Activated CD8-positive, alpha-beta memory T cell treated with anti-CD3 and anti-CD28 coated beads, Interleukin-2, amount 50 U/mL, for 1 hour (primary cell): ENCODE measurements around the gene HHIPL1.

Experiments
- DNase-seq: peaks from one replicate; pipeline ENCODE4 v3.0.0-alpha.2; 2020; ENCODE audit errors: extremely low read depth

The HHIPL1 gene

DNA sequence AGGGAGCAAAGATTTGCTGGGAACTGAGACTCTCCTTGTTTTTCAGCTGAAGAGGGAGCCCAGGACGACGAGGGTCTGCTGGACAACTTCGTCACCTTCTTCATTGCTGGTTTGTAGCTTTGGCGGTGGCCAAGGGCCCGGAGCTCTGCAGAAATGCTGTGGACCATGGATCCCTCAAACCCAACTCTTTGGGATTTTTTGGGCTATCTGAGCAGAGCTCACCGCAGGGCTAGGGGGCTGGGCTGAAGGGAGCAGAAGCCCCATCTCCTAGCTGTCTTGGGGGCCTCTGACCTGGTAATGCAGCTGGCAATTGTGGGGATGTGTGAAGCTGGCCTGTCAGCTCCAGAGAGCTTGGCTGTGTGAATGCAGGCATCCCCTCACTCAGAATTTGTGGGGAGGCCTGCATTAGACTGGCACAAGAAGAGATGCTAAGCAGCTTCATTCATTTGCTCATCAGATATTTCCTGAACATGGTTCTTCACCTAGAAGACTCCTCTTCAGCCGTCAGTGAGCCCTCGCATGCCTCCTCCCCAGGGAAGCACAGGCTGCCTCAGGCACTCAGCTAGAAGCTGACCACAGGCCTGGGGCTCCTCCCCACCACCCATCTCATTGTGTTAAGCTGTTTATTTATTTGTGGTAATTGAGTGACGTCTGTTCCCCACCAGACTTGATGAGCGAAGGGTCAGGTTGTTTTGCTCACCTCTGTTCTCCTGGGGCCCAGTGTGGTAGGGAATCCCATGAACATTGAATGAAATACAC is 71.3 kb downstream of the HHIPL1 start:
- no peak for DNase-seq

- no peak for DNase-seq
Observed at GRCh38 chr14:99716850-99717681, 72.1 kb downstream of the HHIPL1 start.

DNA sequence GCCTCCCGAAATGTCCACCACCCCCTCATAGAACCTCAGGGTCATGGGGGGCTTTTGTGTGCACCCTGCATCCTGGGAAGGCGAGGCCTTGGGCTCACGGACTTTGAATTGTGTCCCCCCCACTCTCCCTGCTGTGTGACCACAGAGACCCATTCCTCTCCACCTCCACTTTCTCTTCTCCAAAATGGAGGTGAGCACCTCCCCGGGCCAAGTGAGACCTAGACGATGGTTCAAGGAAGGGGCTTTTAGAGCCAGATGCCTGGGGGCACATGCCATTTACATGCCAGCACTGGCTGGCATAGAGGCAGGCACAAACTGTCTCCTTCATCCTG is 72.7 kb downstream of the HHIPL1 start:
- DNase-seq: no peak

GRCh38 chr14:99718031-99718810 is 73.3 kb downstream of the HHIPL1 start:
- DNase-seq: no peak

- DNase-seq: no peak
Observed at GRCh38 chr14:99718811-99719192, 73.9 kb downstream of the HHIPL1 start.

- no peak for DNase-seq
Observed at GRCh38 chr14:99720941-99721791, 76.2 kb downstream of the HHIPL1 start.

- DNase-seq: no peak
Observed at GRCh38 chr14:99721792-99722516, 77.0 kb downstream of the HHIPL1 start.

GRCh38 chr14:99722741-99723140 is 77.8 kb downstream of the HHIPL1 start:
- DNase-seq: no peak

DNA sequence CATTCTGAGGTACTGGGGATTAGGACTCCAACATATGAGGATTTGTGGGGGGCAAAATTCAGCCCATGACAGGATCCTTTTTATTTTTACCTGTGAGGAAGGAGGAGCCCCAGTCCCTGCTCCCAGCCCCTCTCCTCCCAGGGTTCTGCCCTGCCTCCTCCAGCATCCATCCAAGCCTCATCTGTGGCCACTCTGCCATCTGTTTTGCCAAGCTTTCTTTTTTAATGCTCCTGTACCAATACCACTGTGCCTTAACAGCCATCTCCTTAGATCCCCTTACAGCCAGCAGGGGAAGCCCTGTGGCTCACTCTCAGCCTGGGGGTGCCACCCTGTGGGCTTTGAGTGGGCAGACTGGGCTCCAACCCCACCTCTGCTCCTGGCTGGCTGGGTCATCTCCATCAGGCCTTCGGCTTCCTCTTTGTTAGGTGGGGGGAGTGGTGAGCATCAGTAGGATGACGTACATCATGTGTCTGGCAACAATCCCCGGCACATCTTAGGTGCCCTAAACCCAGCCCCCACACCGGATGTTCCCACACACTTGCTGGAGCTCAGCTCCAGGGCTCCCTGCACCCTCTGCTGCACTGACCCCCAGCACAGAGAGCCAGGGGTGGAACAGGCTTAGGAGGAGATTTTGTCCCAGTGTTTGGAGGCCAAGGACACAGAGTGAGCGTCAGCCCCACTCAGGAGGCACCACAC is 79.4 kb downstream of the HHIPL1 start:
- DNase-seq: no peak

- DNase-seq: no peak
Observed at GRCh38 chr14:99724939-99725773, 80.2 kb downstream of the HHIPL1 start.

- DNase-seq: no peak
Observed at GRCh38 chr14:99725774-99726537, 81.0 kb downstream of the HHIPL1 start.

DNA sequence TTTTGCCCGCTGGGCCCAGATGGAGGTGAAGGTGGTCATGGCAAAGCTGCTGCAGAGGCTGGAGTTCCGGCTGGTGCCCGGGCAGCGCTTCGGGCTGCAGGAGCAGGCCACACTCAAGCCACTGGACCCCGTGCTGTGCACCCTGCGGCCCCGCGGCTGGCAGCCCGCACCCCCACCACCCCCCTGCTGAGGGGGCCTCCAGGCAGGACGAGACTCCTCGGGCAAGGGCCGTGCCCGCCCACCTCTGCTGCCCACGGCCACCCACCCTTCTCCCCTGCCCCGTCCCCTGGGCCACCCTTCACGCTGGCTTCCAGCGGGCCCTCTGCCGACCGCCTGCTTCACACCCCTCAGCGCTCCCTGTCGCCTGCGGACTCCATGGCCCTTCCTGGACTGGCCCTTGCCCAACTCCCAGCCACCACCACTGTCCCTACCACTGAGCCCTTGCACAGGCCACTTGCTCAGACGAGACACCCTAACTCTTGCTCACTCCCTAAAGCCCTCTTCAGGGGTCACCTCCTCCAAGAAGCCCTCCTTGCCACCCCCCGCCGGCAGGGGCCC is 81.7 kb downstream of the HHIPL1 start:
- no peak for DNase-seq

DNA sequence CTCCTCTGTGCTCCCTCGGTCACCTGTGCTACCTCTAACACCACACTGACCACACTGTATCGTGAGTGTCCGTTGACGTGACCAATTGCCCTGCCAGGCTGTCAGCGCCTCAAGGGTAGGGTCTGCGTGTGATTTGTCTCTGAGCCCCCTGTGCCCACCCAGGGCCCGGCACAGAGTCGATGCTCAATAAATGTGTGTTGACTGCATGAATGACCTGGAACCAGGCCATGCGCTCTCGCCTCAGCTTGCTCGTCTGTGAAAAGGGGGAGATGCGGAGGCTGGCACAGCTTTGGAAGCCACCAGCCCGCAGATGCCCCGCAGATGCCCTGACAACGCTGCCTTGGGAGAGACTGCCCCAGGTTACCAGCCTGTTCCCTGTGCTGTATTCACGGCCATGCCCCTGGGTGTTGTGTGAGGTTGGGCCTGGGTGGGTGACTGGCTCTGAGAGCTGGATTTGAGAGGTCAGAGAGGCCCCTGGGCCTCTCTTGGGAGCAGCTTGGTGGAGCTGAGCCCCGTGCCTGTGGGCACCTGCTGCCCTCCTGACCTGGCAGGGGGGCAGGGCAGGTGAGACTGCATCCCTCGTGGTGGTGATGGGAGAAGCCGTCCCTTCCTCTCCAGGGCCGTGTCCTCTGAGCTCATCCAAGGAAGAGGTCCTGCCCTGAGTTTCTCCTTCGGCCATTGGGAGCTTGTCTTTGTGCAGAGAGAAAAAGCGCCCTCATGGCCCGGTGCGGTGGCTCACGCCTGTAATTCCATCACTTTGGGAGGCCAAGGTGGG is 82.4 kb downstream of the HHIPL1 start:
- DNase-seq: no peak

- no peak for DNase-seq
Observed at GRCh38 chr14:99728231-99728920, 83.4 kb downstream of the HHIPL1 start.

- no peak for DNase-seq
Observed at GRCh38 chr14:99728981-99729451, 84.1 kb downstream of the HHIPL1 start.
